ENCODE data around the gene CBX2. TPM values are rescaled to one million over a fixed set of nuclear protein-coding genes. Genes with fewer than 3 reads are reported as not detected.

The CBX2 gene
- total RNA-seq, 3 donors from 2014 or later (not counting 1 experiment from before 2014, with no cell fraction given): 0.18 to 1.3 TPM; not detected in 1

- WGBS (ENCODE audit: insufficient coverage): 85% methylated on average over 8 of the region's 8 CpGs
- Mint-ChIP-seq H3K4me3 (peak overlapping the region; percentile 91), H3K36me3 (no peaks in the 10 kb centered on the region), H3K27me3 (ENCODE audit: low read depth in 2 of 2) (peaks cover 19 to 38% of the 10 kb centered on the region in 2 donors), H3K4me1 (peaks cover 28 to 34% of the 10 kb centered on the region in 2 donors), H3K9me3 (no peaks in the 10 kb centered on the region), H3K27ac (peak overlapping the region in 1 of 2 donors; percentile 90)
- Histone ChIP-seq H3K36me3 (ENCODE audit: control insufficient read depth, insufficient read depth, low read length) (peaks cover 3% of the 10 kb centered on the region), H3K27ac (ENCODE audit: low read length) (no peak overlapping the region), H3K27me3 (ENCODE audit: control insufficient read depth, insufficient read depth, low read length) (peaks cover 51% of the 10 kb centered on the region), H3K4me3 (ENCODE audit: low read length) (peak overlapping the region; percentile 66), H3K4me1 (ENCODE audit: control insufficient read depth, insufficient read depth, low read length) (peaks cover 52% of the 10 kb centered on the region), H3K9me3 (ENCODE audit: control insufficient read depth, insufficient read depth, low read length) (no peaks in the 10 kb centered on the region)
- DNase-seq (no peak), ATAC-seq (no peak)
- no peak for TF ChIP-seq CTCF (IDR thresholded peaks at IDR 0.05)
- intact Hi-C loops (cut with micrococcal nuclease): loop anchor here (2.0 to 5.0 kb wide), 3 partner anchors 15 to 49 kb away; partner anchors contain the start of gene CBX4
Observed at GRCh38 chr17:79795795-79796443, 18.0 kb downstream of the CBX2 start.

- H3K4me3 ChIP-seq (ENCODE audit: low read length): peak overlapping the region; percentile 66
- H3K27me3 Mint-ChIP-seq (ENCODE audit: low read depth in 2 of 2): peaks cover 20 to 38% of the 10 kb centered on the region in 2 donors
Observed at GRCh38 chr17:79796444-79796762, 18.5 kb downstream of the CBX2 start.

GRCh38 chr17:79796763-79797491 lies 19.0 kb downstream of the CBX2 start, which contains the start of gene CBX8:
TSS of gene CBX8 (minus strand) at chr17:79797077. CDS start at chr17:79796998, 79 bp downstream.
- H3K27ac ChIP-seq (ENCODE audit: low read length): peak within 1 kb of the TSS; percentile 73
- Mint-ChIP-seq H3K27ac (peak within 1 kb of the TSS; percentile 75 to 90), H3K4me3 (peak within 1 kb of the TSS; percentile 91), H3K27me3 (ENCODE audit: low read depth in 2 of 2) (peaks cover 25 to 40% of the 10 kb centered on the region in 2 donors), H3K9me3 (no peaks in the 10 kb centered on the region), H3K36me3 (no peaks in the 10 kb centered on the region), H3K4me1 (peaks cover 31 to 38% of the 10 kb centered on the region in 2 donors)
- under 1% methylated on average over 79 of the region's 79 CpGs for WGBS (ENCODE audit: insufficient coverage)
- intact Hi-C loops (cut with micrococcal nuclease): loop anchor here (2.0 to 5.0 kb wide), 3 partner anchors 14 to 50 kb away; partner anchors contain the start of gene CBX4
- no peak for TF ChIP-seq CTCF (IDR thresholded peaks at IDR 0.05)
- H3K27me3 ChIP-seq (ENCODE audit: control insufficient read depth, insufficient read depth, low read length): peaks cover 51% of the 10 kb centered on the region
- peak; percentile 99 for DNase-seq
- peaks cover 4% of the 10 kb centered on the region for H3K9me3 ChIP-seq (ENCODE audit: control insufficient read depth, insufficient read depth, low read length)
- peaks cover 53% of the 10 kb centered on the region for H3K4me1 ChIP-seq (ENCODE audit: control insufficient read depth, insufficient read depth, low read length)
- H3K36me3 ChIP-seq (ENCODE audit: control insufficient read depth, insufficient read depth, low read length): peaks cover 3% of the 10 kb centered on the region
- H3K4me3 ChIP-seq (ENCODE audit: low read length): peak within 1 kb of the TSS; percentile 66
- ATAC-seq: peak; percentile 88 to 97 (median 91)

More at GRCh38 chr17:79796444-79796762, 18.5 kb downstream of the CBX2 start:
- H3K36me3 ChIP-seq (ENCODE audit: control insufficient read depth, insufficient read depth, low read length): peaks cover 3% of the 10 kb centered on the region
- H3K9me3 Mint-ChIP-seq: no peaks in the 10 kb centered on the region
- H3K4me3 Mint-ChIP-seq: peak overlapping the region; percentile 91
- 0% methylated on average over 17 of the region's 19 CpGs for WGBS (ENCODE audit: insufficient coverage)
- DNase-seq: no peak
- H3K27ac ChIP-seq (ENCODE audit: low read length): no peak overlapping the region
- peaks cover under 1% of the 10 kb centered on the region for H3K9me3 ChIP-seq (ENCODE audit: control insufficient read depth, insufficient read depth, low read length)
- peak overlapping the region; percentile 75 to 90 for H3K27ac Mint-ChIP-seq
- intact Hi-C loops (cut with micrococcal nuclease): loop anchor here (2.0 to 5.0 kb wide), 3 partner anchors 14 to 49 kb away; partner anchors contain the start of gene CBX4
- ATAC-seq: no peak
- H3K4me1 Mint-ChIP-seq: peaks cover 28 to 34% of the 10 kb centered on the region in 2 donors
- H3K36me3 Mint-ChIP-seq: no peaks in the 10 kb centered on the region
- no peak for TF ChIP-seq CTCF (IDR thresholded peaks at IDR 0.05)
- peaks cover 51% of the 10 kb centered on the region for H3K27me3 ChIP-seq (ENCODE audit: control insufficient read depth, insufficient read depth, low read length)
- H3K4me1 ChIP-seq (ENCODE audit: control insufficient read depth, insufficient read depth, low read length): peaks cover 53% of the 10 kb centered on the region
